GM10248 (cell line): ENCODE results near the gene SRD5A1.

ENCODE experiments used
- CTCF ChIA-PET: fragments of 300-600 bp; sonication (Branson Sonifier 250); formaldehyde crosslinking; extraction: SDS; loops from one replicate; lab custom pipeline; 2021; ENCODE audit warnings: antibody characterized with exemption; lab: Yijun Ruan, JAX
- POLR2A ChIA-PET: fragments of 350-650 bp; sonication (Branson Sonifier 250); formaldehyde crosslinking; extraction: SDS; loops from one replicate; lab custom pipeline; 2020; ENCODE audit warnings: antibody characterized with exemption; lab: Yijun Ruan, JAX
- DNase-seq: peaks from one replicate; pipeline ENCODE4 v3.0.0; 2012; ENCODE audit errors: extremely low spot score
- CTCF ChIP-seq: IDR thresholded peaks from 2 replicates; pipeline ENCODE4 v1.5.1; 2012; ENCODE audit warnings: mild to moderate bottlenecking, low read depth; ENCODE audit errors: extremely low read depth, missing control alignments, control extremely low read depth

The SRD5A1 gene

DNA sequence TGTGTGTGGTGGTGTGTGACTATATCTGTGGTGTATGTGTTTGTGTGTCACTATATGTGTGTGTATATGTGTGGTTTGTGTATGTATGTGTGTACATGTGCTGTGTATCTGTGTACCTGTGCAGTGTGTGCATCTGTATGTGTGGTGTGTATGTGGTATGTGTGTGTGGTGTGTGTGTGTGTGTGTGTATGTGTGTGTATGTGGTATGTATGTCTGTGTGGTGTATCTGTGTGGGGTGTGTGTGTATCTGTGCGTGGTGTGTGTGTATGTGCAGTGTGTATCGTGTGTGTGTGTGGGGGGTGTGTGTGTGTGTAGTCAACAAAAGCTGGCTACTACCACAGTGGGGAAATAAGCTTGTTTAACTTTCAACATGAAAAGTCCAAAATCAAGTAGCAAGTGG, 48.4 kb downstream of the SRD5A1 start:
- ChIA-PET CTCF (no interaction called here), POLR2A (no interaction called here)
- no peak for DNase-seq
- TF ChIP-seq CTCF, result no peak

GRCh38 chr5:6682239-6682638, 49.0 kb downstream of the SRD5A1 start:
- DNase-seq, result no peak
- ChIA-PET POLR2A (no interaction called here), CTCF (interaction anchor here (1.5 to 1.8 kb wide), 2 partner anchors 10 to 12 kb away, joined by 3 to 5 read pairs; no protein-coding TSS in a partner anchor)
- TF ChIP-seq CTCF, result no peak

DNA sequence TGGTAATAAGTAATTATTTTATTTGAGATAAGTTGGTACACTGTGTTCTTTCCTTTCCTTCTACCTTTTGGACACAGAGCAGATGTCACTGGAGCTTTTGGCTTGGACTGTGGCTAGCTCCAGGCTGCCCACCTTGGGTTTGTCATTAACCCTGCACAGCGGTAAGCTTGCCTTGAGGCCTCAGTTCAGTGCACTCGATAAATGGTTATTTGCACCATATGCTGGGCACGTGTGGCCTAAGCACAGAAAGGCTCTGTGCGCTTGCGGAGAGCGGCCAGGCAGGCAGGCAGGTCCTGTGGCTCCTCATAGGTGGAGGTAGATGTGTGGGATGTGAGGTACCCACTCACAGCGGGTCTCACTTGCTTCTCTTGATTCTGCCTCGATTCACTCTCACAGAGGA, 50.0 kb downstream of the SRD5A1 start:
- no peak for DNase-seq
- POLR2A ChIA-PET, result no interaction called here
- TF ChIP-seq CTCF, result no peak
- CTCF ChIA-PET, result interaction anchor here (1.5 to 1.8 kb wide), 2 partner anchors 11 kb away, joined by 3 to 5 read pairs; no protein-coding TSS in a partner anchor

GRCh38 chr5:6684075-6684474, 50.8 kb downstream of the SRD5A1 start:
- ChIA-PET POLR2A (no interaction called here), CTCF (interaction anchor here (1.8 kb wide), 1 partner anchor 12 kb away, joined by 5 read pairs; no protein-coding TSS in a partner anchor)

DNA sequence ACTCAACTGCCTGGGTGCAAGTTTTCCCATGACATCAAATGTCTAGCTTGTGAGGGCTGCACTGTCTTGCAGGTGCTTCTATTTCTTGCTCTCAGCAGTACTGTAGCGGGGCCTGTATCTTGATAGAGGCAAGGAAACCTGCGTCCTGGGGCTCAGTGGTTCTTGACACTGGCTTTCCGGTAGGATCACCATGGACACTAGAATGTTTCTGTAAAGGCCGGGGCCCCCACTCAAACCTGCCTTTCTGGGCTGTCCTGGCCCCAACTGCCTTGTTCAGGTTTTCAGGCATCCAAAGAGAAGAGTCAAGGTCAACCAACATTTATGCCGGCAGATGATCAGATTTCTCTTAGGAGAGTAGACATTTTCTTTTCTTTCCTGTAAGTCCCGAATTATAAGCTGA, 53.3 kb downstream of the SRD5A1 start:
- CTCF ChIA-PET, result interaction anchor here (1.3 kb wide), 1 partner anchor 11 kb away, joined by 3 read pairs; no protein-coding TSS in a partner anchor
- POLR2A ChIA-PET, result no interaction called here
- TF ChIP-seq CTCF, result no peak
- no peak for DNase-seq

More at GRCh38 chr5:6684075-6684474, 50.8 kb downstream of the SRD5A1 start:
- no peak for DNase-seq
- TF ChIP-seq CTCF, result no peak

GRCh38 chr5:6686915-6687409, 53.7 kb downstream of the SRD5A1 start:
- ChIA-PET POLR2A (no interaction called here), CTCF (interaction anchor here (0.9 to 1.3 kb wide), 2 partner anchors 11 to 45 kb away, joined by 3 to 4 read pairs; no protein-coding TSS in a partner anchor)
- no peak for TF ChIP-seq CTCF
- DNase-seq, result no peak
